ENCODE data around the gene ZNF414.

DNA sequence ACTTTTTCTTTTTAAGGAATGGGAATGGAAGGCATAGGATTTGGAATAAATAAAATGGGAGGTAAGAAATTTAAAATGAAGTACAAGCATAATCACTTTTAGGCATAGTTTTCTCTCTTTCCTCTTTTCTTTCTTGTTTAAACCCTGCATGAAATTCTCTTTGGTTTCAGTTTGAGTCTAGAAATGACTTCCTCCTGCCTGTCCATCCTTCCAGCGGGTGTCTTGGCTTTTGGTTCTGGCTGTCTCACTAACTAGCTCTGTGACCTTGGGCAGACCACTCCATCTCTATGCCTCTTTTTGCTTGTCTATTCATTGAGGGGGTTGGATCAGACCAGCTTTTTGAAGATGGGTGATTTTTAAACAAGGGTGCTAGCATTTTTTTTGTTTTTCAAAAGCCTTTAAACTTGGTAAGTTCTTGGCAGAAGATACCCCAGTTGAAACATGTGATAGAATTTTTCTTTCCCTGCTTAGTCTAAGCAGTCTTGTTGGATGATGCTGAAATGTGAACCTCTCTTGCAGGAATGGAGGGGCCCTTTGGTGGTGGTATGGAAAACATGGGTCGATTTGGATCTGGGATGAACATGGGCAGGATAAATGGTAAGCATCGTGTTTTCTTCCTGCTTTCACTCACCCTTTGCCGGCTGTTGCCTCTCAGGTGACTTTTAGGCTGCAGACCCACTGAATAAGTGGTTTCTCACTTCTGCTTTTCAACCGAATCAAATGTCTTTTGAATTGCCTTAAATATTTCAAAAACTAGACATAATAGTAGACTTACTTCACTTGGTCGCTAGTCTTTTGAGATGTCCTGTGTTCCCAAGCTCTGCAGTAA, 40.1 kb downstream of the ZNF414 start:
- TF ChIP-seq, protein P1, sequence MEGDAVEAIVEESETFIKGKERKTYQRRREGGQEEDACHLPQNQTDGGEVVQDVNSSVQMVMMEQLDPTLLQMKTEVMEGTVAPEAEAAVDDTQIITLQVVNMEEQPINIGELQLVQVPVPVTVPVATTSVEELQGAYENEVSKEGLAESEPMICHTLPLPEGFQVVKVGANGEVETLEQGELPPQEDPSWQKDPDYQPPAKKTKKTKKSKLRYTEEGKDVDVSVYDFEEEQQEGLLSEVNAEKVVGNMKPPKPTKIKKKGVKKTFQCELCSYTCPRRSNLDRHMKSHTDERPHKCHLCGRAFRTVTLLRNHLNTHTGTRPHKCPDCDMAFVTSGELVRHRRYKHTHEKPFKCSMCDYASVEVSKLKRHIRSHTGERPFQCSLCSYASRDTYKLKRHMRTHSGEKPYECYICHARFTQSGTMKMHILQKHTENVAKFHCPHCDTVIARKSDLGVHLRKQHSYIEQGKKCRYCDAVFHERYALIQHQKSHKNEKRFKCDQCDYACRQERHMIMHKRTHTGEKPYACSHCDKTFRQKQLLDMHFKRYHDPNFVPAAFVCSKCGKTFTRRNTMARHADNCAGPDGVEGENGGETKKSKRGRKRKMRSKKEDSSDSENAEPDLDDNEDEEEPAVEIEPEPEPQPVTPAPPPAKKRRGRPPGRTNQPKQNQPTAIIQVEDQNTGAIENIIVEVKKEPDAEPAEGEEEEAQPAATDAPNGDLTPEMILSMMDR (IDR thresholded peaks at IDR 0.05) = no peak
- no peak for TF ChIP-seq POLR2A (IDR thresholded peaks at IDR 0.05)
